Colonic mucosa (tissue), 4 donors: ENCODE data around the gene TMC4. TPM values are rescaled to one million over a fixed set of nuclear protein-coding genes. Genes with fewer than 3 reads are reported as not detected.
"Not testable (repeated sequence)": the region's sequence is repeated elsewhere in the genome, so short reads cannot be mapped to it uniquely, and the experiment has no call there.

Source experiments
- DNase-seq: peaks from one replicate; pipeline ENCODE4 v3.0.0-alpha.2; 2020
- H3K27ac ChIP-seq: fragments of 200-600 bp; one replicate; pipeline ENCODE4 v1.8.0; 2021
- H3K27me3 ChIP-seq: fragments of 200-600 bp; one replicate; pipeline ENCODE4 v1.8.0; 2021
- H3K36me3 ChIP-seq: fragments of 200-600 bp; one replicate; pipeline ENCODE4 v1.8.0; 2021
- H3K4me1 ChIP-seq: fragments of 200-600 bp; one replicate; pipeline ENCODE4 v1.8.0; 2021; ENCODE audit warnings: mild to moderate bottlenecking
- H3K4me3 ChIP-seq: fragments of 200-600 bp; one replicate; pipeline ENCODE4 v1.8.0; 2021
- H3K9ac ChIP-seq, 2 donors: one replicate each; pipeline ENCODE4 v1.7.0; 2013; ENCODE audit warnings: control low read depth in 2 of 2, low read depth in 2 of 2, low read length in 2 of 2
- H3K9me3 ChIP-seq: fragments of 200-600 bp; one replicate; pipeline ENCODE4 v1.8.0; 2021
- intact Hi-C: fragments of 100-400 bp; cut with DNase I; formaldehyde crosslinking; loops from one replicate; pipeline ENCODE4 v1.14.1; 2022
- total RNA-seq, 2 donors: library from RNA; stranded (reverse); fragmentation: NEBNext Ultra II Directional in 1 of 2; extraction: Animal tissue kit (Norgen Biotek cat#: 25700) in 1 of 2; gene quantifications; one replicate each; pipeline ENCODE4 v1.2.1, GENCODE V29; 2021
- TF ChIP-seq, protein P1 (sequence below): fragments of 200-600 bp; IDR thresholded peaks from one replicate; pipeline ENCODE4 v1.8.0; 2022; ENCODE audit warnings: antibody characterized with exemption, mild to moderate bottlenecking
- donor health status: healthy.
- donor health status: DM: no; HTN: no; CAD: no.
- donor health status: DM: no; HTN: no; CAD: no.

Gene TMC4
- total RNA-seq, 2 donors from 2014 or later, result 80.9 to 165 TPM

DNA sequence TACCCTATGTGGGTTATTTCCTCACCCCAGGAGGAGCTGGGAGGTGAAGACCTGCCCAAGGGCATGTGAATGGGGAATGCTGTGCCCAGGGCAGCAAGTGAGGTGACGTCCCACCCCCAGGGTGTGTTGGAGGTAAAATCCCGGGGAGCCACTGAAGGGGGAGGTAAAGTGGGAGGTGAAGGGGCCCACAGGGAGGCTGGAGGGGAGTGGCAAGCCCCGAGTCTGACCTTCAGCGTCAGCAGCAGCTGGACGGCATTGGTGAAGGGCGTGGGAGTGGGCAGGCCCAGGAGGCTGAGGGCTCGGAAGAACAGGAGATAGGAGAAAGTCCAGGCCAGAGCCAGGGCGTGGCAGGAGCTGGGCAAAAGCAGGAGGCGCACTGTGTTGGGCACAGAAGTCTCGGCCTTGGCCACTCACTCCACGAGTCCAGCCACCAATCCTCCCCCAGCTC lies 14.0 kb upstream of the TMC4 start:
- H3K27ac ChIP-seq, result peak overlapping the region; percentile 99
- H3K36me3 ChIP-seq, result no peaks in the 10 kb centered on the region
- H3K9me3 ChIP-seq, result no peaks in the 10 kb centered on the region
- peak; percentile 90 for DNase-seq
- peak overlapping the region; percentile 33 to 44 for H3K9ac ChIP-seq
- intact Hi-C loops, result no loop called here
- TF ChIP-seq, protein P1, sequence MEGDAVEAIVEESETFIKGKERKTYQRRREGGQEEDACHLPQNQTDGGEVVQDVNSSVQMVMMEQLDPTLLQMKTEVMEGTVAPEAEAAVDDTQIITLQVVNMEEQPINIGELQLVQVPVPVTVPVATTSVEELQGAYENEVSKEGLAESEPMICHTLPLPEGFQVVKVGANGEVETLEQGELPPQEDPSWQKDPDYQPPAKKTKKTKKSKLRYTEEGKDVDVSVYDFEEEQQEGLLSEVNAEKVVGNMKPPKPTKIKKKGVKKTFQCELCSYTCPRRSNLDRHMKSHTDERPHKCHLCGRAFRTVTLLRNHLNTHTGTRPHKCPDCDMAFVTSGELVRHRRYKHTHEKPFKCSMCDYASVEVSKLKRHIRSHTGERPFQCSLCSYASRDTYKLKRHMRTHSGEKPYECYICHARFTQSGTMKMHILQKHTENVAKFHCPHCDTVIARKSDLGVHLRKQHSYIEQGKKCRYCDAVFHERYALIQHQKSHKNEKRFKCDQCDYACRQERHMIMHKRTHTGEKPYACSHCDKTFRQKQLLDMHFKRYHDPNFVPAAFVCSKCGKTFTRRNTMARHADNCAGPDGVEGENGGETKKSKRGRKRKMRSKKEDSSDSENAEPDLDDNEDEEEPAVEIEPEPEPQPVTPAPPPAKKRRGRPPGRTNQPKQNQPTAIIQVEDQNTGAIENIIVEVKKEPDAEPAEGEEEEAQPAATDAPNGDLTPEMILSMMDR, result no peak
- no peaks in the 10 kb centered on the region for H3K27me3 ChIP-seq
- H3K4me1 ChIP-seq, result peaks cover 9% of the 10 kb centered on the region
- H3K4me3 ChIP-seq, result no peak overlapping the region

DNA sequence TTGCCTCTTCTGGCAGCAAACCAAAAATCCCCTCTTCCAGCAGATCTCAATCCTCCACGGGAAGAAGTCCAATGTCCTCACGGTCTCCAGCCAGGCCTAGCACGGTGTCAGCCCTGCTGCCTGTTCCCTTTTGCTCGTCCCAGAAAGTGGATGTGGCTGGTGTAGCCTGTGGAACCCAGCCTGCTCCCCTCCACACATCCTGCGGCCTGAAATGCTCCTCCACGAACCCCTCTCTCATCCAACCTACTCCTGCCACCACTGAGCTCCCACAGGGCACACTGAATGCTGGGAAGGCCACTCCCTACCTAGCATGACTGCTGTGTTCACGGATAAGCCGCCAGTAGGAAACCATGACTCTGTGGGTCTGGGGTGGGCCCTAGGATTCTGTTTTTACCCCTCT lies 13.4 kb upstream of the TMC4 start:
- Histone ChIP-seq H3K9me3 (no peaks in the 10 kb centered on the region), H3K4me3 (no peak overlapping the region), H3K36me3 (no peaks in the 10 kb centered on the region), H3K4me1 (peaks cover 5% of the 10 kb centered on the region), H3K9ac (peak overlapping the region in 1 of 2 donors; percentile 44), H3K27me3 (no peaks in the 10 kb centered on the region), H3K27ac (peak overlapping the region; percentile 99)
- TF ChIP-seq, protein P1, result no peak
- no peak for DNase-seq
- intact Hi-C loops, result no loop called here

DNA sequence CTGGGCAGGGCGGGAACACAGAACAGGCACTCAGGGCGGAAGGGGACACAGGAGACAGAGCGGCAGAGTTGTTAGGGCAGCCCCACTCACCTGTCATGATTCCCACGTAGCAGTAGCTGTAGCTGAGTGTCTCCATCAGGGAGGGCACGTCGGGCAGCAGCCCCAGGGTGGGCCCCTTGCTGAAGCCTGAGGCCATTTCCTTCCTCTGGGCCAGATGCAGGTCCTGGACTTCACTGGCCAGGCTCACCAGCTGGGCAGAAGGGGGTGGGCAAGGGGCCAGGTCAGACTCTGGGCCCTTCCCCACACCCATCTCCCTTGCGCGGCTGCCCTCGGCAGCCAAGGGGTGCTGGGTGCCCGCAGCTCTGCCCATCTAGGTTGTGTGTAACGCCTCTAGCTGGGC lies 10.5 kb upstream of the TMC4 start:
- Histone ChIP-seq H3K27ac (no peak overlapping the region), H3K9me3 (no peaks in the 10 kb centered on the region), H3K4me1 (peaks cover 5% of the 10 kb centered on the region), H3K4me3 (no peak overlapping the region), H3K9ac (no peak overlapping the region), H3K36me3 (no peaks in the 10 kb centered on the region), H3K27me3 (no peaks in the 10 kb centered on the region)
- intact Hi-C loops, result no loop called here
- TF ChIP-seq, protein P1, result no peak
- DNase-seq, result no peak

DNA sequence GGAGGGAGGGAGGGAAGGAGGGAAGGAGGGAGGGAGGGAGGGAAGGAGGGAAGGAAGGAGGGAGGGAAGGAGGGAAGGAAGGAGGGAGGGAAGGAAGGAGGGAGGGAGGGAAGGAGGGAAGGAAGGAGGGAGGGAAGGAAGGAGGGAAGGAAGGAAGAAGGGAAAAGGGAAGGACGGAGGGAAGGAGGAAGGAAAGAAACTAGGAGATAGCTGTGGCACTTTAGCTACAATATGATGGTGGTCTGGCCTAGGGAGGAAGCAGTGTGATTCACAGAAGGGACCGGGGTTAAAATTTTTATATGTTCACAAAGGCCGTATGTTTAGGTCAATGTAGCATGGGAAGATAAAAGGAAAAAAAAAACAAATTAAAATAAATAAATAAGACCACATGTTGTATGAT lies 8.9 kb upstream of the TMC4 start:
- H3K27me3 ChIP-seq, H3K9me3 ChIP-seq, intact Hi-C loops, H3K36me3 ChIP-seq, H3K9ac ChIP-seq, DNase-seq, H3K27ac ChIP-seq, H3K4me3 ChIP-seq, H3K4me1 ChIP-seq: not testable (repeated sequence)

DNA sequence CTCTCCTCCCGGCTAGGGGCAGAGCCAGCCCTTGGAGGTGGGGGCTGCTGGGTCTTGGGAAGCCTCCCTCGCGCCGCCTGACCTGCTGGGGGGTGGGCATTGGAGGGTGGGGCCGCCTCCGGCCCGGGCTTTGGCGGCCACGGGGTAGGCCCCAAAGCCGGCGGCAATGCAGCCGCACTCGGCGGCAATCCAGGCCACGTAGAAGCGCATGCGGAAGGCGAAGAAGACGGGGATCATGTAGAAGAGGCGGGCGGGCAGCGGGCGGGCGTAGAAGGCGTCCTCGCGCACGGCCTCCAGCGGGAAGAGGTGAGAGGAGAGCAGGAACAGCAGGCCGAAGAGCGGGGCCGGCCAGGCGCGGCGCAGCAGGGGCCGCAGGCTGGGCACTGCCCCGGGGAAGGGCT lies 7.7 kb upstream of the TMC4 start:
- no peaks in the 10 kb centered on the region for H3K36me3 ChIP-seq
- TF ChIP-seq, protein P1, result no peak
- intact Hi-C loops, result no loop called here
- H3K4me3 ChIP-seq, result no peak overlapping the region
- no peak overlapping the region for H3K9ac ChIP-seq
- DNase-seq, result no peak
- H3K4me1 ChIP-seq, result no peaks in the 10 kb centered on the region
- H3K9me3 ChIP-seq, result no peaks in the 10 kb centered on the region
- H3K27ac ChIP-seq, result no peak overlapping the region
- H3K27me3 ChIP-seq, result no peaks in the 10 kb centered on the region

DNA sequence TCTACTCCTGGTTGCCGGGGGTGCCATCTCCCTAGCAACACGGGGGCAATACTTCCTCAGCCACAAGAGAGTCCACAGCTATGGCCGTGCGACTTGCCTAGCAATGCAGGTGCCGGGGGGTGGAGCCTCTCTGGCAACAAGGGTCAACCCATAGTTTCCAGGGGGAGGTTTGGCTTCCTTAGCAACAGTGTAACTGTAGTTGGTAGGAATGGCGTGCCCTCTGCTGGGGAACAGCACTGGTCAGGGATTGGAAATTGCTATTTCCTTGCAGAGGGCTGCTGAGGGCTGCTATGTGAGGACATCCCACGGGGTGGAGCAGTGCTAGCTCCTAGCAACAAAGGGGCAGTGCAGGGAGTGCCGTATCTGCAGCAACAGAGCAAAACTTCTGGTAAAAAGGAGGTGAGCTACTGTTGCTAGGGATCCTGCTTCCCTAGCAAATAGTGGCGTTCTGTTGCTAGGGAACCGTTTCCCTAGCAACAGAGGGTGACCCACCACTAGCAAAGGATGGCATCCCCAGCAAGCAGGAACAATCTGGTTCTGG lies 7.0 kb upstream of the TMC4 start:
- Histone ChIP-seq H3K27me3 (no peaks in the 10 kb centered on the region), H3K4me1 (no peaks in the 10 kb centered on the region), H3K9me3 (no peaks in the 10 kb centered on the region), H3K4me3 (no peak overlapping the region), H3K9ac (no peak overlapping the region), H3K36me3 (no peaks in the 10 kb centered on the region), H3K27ac (no peak overlapping the region)
- TF ChIP-seq, protein P1, result peak; percentile 41
- intact Hi-C loops, result no loop called here
- peak; percentile 75 for DNase-seq
